ENCODE measurements around the gene KIAA0232.
"Not testable (repeated sequence)": the region's sequence is repeated elsewhere in the genome, so short reads cannot be mapped to it uniquely, and the experiment has no call there.

KIAA0232 gene

GRCh38 chr4:6755088-6755753, 27.3 kb upstream of the KIAA0232 start:
- no peak for DNase-seq (ENCODE audit: low read depth, low spot score)

DNA sequence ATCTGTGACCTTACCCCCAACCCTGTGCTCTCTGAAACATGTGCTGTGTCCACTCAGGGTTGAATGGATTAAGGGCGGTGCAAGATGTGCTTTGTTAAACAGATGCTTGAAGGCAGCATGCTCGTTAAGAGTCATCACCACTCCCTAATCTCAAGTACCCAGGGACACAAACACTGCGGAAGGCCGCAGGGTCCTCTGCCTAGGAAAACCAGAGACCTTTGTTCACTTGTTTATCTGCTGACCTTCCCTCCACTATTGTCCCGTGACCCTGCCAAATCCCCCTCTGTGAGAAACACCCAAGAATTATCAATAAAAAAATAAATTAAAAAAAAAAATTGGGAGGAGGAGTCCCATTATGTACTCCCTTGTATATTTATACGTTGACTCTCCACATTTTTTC, 26.2 kb upstream of the KIAA0232 start:
- DNase-seq (ENCODE audit: low read depth, low spot score) = not testable (repeated sequence)

GRCh38 chr4:6758728-6759127, 23.8 kb upstream of the KIAA0232 start:
- no peak for DNase-seq (ENCODE audit: low read depth, low spot score)

DNA sequence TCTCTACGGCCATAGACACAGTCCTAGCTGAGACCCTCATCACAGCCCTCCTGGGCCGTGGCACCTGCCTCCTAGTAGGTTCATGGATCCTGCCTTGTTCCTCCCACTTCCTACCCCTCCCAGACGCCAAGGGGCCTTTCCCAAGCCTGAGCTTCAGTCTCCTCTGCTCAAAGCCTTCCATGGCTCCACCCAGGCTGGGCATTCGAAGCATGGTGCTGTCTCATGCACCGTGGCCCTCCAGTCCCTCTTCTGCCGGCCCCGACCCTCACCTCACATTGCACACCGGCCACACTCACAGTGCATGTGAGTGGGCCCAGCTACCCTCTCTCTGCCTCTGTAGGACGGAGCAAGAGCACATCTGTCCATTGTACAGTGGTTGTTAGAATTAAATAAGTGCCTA, 21.7 kb upstream of the KIAA0232 start:
- DNase-seq (ENCODE audit: low read depth, low spot score) = no peak

GRCh38 chr4:6761649-6762615, 20.6 kb upstream of the KIAA0232 start:
- no peak for DNase-seq (ENCODE audit: low read depth, low spot score)

DNA sequence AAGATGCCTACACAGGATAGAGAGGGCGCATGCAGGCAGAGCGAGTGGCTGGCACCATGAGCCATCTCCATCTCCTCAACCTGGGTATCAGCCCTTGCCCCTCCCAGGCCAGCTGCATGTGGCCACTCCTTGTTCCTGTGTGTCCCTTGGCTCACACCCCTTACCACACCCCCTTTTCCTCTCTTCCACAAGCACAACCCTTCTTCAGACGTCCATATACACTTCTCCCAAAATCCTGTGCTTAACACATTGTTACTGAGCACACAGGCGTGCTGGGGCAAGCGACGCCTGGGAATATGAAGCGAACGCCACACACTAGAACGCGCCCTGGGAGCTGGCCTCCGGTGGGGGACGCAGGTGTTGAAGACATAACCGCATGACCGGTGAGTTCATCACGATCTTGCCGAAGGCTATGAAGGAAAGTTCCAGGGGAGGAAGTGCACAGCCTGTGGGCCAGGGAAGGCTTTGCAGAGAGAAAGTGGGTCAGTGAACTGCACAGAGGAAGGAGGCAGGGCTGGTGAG, 19.1 kb upstream of the KIAA0232 start:
- DNase-seq (ENCODE audit: low read depth, low spot score) = no peak

DNA sequence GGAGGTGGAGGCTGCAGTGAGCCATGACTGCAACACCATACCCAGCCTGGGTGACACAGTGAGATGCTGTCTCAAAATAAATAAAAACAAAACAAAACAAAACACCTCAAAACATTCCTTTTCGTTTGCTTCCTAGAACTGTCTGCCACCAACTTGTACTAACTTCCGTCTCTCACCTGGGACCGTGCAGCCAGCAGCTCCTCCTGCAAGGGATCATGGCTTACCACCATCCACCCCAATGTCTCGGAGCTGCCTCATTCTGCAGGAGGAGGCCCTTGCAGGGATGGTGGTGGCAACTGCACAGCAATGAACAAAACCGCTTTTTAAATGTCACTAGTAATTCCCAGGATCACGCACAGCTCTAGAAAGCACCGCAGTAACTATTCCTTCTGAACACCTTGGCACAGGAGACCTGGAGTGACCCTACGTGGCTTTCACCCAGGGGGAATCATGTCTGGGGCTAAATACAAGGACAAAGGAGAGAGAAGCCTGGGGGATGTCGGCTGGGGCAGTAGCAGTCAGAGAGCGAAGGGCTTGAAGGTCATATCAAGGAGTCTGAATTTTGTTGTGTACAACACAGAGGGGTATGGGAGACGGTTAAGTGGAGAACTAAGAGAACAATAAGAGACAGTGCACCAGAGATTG, 17.4 kb upstream of the KIAA0232 start:
- no peak for DNase-seq (ENCODE audit: low read depth, low spot score)

DNA sequence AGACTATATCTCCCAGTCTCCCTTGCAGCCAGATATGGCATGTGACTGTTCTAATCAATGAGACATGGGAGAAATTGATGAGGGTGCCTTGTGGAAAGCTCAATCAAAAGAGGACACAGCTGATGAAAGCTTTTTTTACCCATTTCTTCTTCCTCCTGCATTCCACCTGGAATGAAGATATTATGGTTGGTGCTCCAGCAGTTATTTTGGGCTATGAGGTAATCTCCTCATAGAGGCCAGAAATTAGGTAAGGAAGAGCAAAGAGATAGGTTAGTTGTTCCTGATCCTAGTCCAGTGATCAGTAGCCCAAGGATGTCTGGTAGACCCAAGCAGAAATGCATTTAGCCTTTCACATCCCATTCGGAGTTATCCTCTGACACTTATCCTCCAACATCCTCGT, 16.8 kb upstream of the KIAA0232 start:
- DNase-seq (ENCODE audit: low read depth, low spot score) = no peak

- no peak for DNase-seq (ENCODE audit: low read depth, low spot score)
These were observed 15.2 kb upstream of the KIAA0232 start for GRCh38 chr4:6767386-6767747.

GRCh38 chr4:6767748-6768538, 14.6 kb upstream of the KIAA0232 start:
- DNase-seq (ENCODE audit: low read depth, low spot score) = no peak

GRCh38 chr4:6768539-6768905, 14.0 kb upstream of the KIAA0232 start:
- DNase-seq (ENCODE audit: low read depth, low spot score) = no peak

GRCh38 chr4:6769233-6769988, 13.1 kb upstream of the KIAA0232 start:
- no peak for DNase-seq (ENCODE audit: low read depth, low spot score)

DNA sequence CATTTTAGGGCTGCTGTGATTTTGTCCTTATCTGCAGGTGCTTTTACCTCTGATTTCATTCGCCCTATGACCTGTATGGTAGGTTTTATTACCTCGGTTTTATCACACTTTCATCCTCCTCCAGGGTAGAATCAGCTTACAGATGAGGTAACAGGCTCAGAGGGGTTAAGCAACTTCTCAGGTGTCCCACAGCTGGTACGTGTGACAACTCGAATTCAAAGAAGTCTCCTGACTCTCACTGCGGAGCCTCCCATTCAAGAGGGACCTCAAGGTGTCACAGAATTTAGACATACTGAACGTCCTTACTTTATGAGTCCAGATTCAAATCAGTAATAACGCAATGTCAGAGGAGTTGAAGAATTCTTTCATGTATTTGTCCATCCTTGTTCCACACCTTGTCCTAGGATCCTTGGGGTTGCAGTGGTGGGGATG, 12.5 kb upstream of the KIAA0232 start:
- no peak for DNase-seq (ENCODE audit: low read depth, low spot score)

- no peak for DNase-seq (ENCODE audit: low read depth, low spot score)
These were observed 11.8 kb upstream of the KIAA0232 start for GRCh38 chr4:6770581-6771228.

DNA sequence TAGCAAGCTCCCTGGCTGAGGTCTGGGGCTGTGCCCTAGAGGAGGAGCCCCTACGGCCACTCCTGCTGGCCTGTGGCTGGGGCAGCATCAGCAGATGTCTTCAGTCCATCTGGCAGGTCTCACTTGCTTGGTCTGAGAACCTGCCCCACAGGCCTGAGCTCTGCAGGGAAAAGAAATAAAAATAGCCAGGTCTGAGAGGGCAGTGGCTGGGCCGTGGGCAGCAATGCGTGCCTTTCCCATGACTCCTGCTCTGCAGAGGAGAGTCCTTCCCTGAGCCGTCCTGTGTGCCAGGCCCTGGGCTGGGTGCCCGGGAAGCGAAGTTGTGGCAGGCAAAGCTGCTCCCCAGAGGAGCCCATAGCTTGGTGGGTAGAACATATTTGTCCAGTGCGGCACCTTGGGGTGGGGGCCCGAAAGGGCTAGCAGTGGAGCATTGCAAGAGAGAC, 11.3 kb upstream of the KIAA0232 start:
- no peak for DNase-seq (ENCODE audit: low read depth, low spot score)

GRCh38 chr4:6772223-6772928, 10.2 kb upstream of the KIAA0232 start:
- DNase-seq (ENCODE audit: low read depth, low spot score) = no peak

- no peak for DNase-seq (ENCODE audit: low read depth, low spot score)
These were observed 9.4 kb upstream of the KIAA0232 start for GRCh38 chr4:6773106-6773505.

GRCh38 chr4:6773616-6774540, 8.6 kb upstream of the KIAA0232 start:
- no peak for DNase-seq (ENCODE audit: low read depth, low spot score)
